Right cardiac atrium (tissue), 5 donors: ENCODE data around the gene KRT40. TPM values are rescaled to one million over a fixed set of nuclear protein-coding genes. Genes with fewer than 3 reads are reported as not detected.
"Not testable (repeated sequence)": the region's sequence is repeated elsewhere in the genome, so short reads cannot be mapped to it uniquely, and the experiment has no call there.

ENCODE experiments used
- ATAC-seq, 2 donors: fragments of 200-7000 bp; cut with Tn5 transposase; one replicate each; pipeline versions ENCODE4 v1.8.0 to v1.9.1; 2020; ENCODE audit warnings: moderate library complexity in 2 of 2, mild to moderate bottlenecking in 1 of 2
- DNase-seq, 3 donors: peaks; one replicate each; pipeline ENCODE4 v3.0.0-alpha.2; 2020
- H3K27ac ChIP-seq: one replicate; pipeline ENCODE4 v1.5.1; 2013; ENCODE audit warnings: mild to moderate bottlenecking, low read length, control low read depth, moderate library complexity
- H3K27me3 ChIP-seq: one replicate; pipeline ENCODE4 v1.6.1; 2013; ENCODE audit not compliant: control insufficient read depth, insufficient read depth
- H3K4me1 ChIP-seq: one replicate; pipeline ENCODE4 v1.6.1; 2013; ENCODE audit warnings: low read length; ENCODE audit not compliant: control insufficient read depth, insufficient read depth
- H3K4me3 ChIP-seq: one replicate; pipeline ENCODE4 v1.5.1; 2013; ENCODE audit warnings: low read length, control low read depth
- H3K9me3 ChIP-seq: one replicate; pipeline ENCODE4 v1.6.1; 2013; ENCODE audit warnings: low read length; ENCODE audit not compliant: control insufficient read depth
- WGBS: extraction: QIAGEN DNeasy Blood & Tissue Kit; methylation state at CpG from one replicate; pipeline ENCODE4 v1.1.7; 2013; 5-methylcytosine and 5-hydroxymethylcytosine counted together
- intact Hi-C, 4 donors: fragments of 100-400 bp; cut with DNase I; formaldehyde crosslinking; loops; one replicate each; pipeline versions ENCODE4 v1.11.0 to v1.14.0; 2022 to 2023
- polyA plus RNA-seq: library from polyadenylated mRNA; stranded (reverse); fragments of 200-250 nt; gene quantifications from one replicate; pipeline ENCODE4 v1.2.3, GENCODE V29; 2013
- total RNA-seq, 4 donors: library from RNA; stranded (reverse); fragmentation: NEBNext Ultra II Directional; extraction: Animal tissue kit (Norgen Biotek cat#: 25700); gene quantifications; one replicate each; pipeline ENCODE4 v1.2.1, GENCODE V29; 2021
- donor health status: healthy with polysubstance abuse.
- donor health status: DM: no; HTN: yes; CAD: no.
- donor health status: DM: no; HTN: no; CAD: no.
- donor health status: DM: no; HTN: yes; CAD: no; lungs with severe emphysema.
- donor health status: DM: yes; HTN: yes; CAD: no.

The KRT40 gene
- total and polyA plus RNA-seq, 5 donors: not detected

DNA sequence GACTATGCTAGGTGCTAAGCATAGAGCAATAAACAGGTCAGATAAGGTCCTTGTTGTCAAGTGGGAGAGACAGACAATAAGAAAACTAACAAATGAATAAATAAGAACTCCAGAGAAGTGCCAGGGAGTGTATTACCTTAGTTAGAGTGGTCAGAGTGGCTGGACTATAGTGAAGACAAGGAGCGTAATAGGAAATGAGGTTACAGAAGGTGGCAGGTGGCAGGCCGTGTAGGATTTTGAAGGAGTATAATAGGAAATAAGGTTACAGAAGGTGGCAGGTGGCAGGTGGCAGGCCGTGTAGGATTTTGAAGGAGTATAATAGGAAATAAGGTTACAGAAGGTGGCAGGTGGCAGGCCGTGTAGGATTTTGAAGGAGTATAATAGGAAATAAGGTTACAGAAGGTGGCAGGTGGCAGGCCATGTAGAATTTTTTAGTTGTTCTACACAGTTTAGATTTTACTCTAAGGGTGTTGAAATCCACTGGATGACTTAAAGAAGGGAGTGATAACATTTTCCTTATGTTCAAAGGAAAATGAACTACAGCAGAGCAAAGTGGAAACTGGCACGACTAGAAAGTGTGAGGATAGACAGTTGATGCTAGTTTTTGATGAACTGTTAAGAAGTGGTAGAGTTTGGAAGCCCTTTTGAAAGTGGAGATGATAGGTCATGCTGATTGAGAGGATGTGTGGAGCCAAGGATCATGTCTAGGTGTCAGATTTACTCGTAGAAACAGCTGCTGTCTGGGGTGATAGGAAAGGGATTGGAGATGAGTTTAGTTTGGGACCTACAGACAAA is 28.4 kb upstream of the KRT40 start:
- intact Hi-C loops: no loop called here
- WGBS: 59% methylated on average over 6 of the region's 6 CpGs
- Histone ChIP-seq H3K4me3 (no peak overlapping the region), H3K27me3 (no peaks in the 10 kb centered on the region), H3K4me1 (no peaks in the 10 kb centered on the region), H3K9me3 (no peaks in the 10 kb centered on the region), H3K27ac (no peak overlapping the region)
- ATAC-seq (no peak), DNase-seq (no peak)

DNA sequence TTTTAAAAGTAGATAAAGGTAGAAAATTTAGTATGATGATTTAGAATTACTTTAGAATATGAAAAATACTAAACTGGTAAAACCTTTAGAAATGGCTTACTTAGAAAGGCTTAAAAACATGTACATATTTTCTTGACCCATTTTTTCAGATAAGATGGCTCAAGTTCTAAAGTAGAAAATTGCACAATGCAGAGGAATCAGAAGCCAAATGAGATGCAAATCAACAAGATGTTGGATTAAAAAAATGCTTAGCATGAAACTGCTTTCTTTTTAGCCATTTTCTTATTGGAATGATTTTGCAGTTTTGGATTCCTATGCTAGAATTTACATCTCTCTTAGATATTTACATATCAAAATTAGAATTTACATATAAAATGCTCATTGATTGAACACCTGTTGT is 26.3 kb upstream of the KRT40 start:
- intact Hi-C loops: no loop called here
- H3K9me3 ChIP-seq: no peaks in the 10 kb centered on the region
- H3K4me3 ChIP-seq: no peak overlapping the region
- no peak overlapping the region for H3K27ac ChIP-seq
- ATAC-seq (no peak), DNase-seq (no peak)
- no peaks in the 10 kb centered on the region for H3K27me3 ChIP-seq
- H3K4me1 ChIP-seq: no peaks in the 10 kb centered on the region

DNA sequence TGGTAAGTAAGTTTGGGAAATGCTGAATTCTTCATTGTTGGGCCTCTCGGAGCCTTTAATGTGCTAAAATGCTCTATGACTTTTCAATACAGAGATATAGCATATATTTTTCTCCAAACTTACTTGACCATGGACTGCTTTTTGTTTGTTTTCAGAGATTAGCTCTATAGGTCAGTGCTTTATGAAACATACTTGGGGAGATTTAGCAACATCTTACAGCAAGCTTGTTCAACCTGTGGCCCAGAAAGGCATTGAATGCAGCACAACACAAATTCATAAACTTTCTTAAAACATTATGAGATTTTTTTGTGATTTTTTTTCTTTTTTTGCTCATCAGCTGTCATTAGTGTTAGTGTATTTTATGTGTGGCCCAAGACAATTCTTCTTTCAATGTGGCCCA is 25.8 kb upstream of the KRT40 start:
- Histone ChIP-seq H3K27ac (no peak overlapping the region), H3K27me3 (no peaks in the 10 kb centered on the region), H3K9me3 (no peaks in the 10 kb centered on the region), H3K4me1 (no peaks in the 10 kb centered on the region), H3K4me3 (no peak overlapping the region)
- ATAC-seq (no peak), DNase-seq (no peak)
- intact Hi-C loops: no loop called here
- 78% methylated on average over 1 of the region's 1 CpG for WGBS

DNA sequence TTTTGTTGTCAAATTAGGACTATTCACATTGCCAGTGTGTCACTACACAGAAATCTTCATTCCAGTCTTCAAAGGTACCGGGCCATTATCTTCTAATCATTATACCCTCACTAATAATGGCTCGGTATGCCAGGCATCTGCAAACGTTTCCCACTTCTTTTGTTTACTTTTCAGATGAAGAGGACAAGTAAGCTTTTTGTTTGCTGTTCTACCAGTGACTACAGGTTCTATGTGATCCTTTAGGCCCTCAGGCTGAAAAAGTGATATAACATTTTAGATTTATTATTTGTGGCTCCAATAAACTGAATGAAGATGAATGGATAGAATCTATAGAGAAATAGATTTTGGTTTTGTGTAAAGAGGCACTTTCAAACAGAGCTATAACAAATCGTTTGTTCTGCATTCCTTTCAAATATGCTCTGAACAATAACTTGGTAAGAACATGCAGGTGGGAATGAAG is 25.2 kb upstream of the KRT40 start:
- H3K4me1 ChIP-seq: no peaks in the 10 kb centered on the region
- 47% methylated on average over 4 of the region's 4 CpGs for WGBS
- H3K27ac ChIP-seq: no peak overlapping the region
- H3K9me3 ChIP-seq: no peaks in the 10 kb centered on the region
- no peak for ATAC-seq
- DNase-seq: no peak
- no peak overlapping the region for H3K4me3 ChIP-seq
- intact Hi-C loops: no loop called here
- H3K27me3 ChIP-seq: no peaks in the 10 kb centered on the region

DNA sequence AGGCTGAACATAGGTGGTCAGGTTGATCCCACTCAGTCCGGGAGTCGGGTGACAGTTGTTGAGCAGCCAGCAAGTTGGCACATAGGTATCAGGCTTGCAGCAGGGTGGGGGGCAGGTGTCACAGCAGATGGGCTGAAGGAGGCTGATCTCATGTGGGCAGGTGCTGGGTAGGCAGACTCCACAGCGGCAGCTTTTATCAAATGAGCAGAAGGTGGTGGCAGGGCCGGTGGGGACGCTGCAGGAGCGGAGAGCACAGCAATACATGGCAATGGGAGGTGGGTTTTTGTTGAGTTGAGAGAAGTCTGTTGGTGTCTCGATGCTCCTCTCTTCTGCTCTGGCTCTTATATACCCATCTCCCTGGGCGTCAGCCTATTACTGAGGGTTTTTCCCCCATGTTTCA is 24.7 kb upstream of the KRT40 start, which contains the start of gene KRTAP3-1:
KRTAP3-1 (minus strand) TSS at position 318 of the 400 bp plus-strand sequence; CDS start at position 264, 54 bp downstream.
- no peaks in the 10 kb centered on the region for H3K27me3 ChIP-seq
- H3K4me3 ChIP-seq: no peak within 1 kb of the TSS
- DNase-seq: no peak
- H3K4me1 ChIP-seq: no peaks in the 10 kb centered on the region
- no peak for ATAC-seq
- no peaks in the 10 kb centered on the region for H3K9me3 ChIP-seq
- H3K27ac ChIP-seq: no peak within 1 kb of the TSS
- WGBS: 79% methylated on average over 8 of the region's 8 CpGs
- intact Hi-C loops: no loop called here

DNA sequence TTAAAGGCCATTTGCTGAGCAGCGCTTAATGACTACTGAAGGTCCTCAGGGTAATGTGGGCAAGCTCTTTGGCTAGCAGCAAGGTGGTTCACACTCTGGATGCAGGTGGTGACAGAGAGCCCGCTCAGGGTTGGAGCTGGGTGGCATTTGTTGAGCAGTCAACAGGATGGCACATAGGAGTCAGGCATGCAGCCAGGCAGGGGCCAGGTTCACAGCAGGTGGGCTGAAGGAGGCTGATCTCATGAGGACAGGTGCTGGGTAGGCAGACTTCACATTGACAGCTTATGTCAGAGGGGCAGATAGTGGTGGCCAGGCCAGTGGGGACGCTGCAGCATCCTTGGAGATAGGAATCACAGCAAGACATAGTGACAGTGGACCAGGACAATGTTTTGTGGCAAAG is 20.3 kb upstream of the KRT40 start:
- peak in 1 of 3 donors; percentile 27 for DNase-seq
- no peaks in the 10 kb centered on the region for H3K4me1 ChIP-seq

DNA sequence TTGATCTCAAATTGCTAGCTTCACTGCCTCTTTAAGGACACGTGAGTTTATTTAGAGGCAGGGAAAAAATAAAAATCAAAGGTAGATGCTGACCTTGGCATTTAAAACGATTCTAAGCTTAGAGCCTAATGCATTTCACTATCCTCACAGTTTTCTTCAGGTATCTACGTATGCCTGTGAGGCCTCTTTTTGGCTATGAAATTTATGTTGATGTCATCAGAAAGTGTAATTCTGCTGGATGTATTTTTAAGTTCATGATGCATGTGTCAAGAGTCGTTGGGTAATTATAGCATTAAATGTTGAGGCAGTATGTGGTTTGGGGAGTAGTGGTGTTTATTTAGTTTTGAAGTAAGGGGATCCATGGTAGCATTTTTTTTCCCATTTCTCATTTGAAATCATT is 19.8 kb upstream of the KRT40 start:
- no peak for DNase-seq
- no peak overlapping the region for H3K4me3 ChIP-seq
- no peaks in the 10 kb centered on the region for H3K9me3 ChIP-seq
- WGBS: 61% methylated on average over 4 of the region's 4 CpGs
- H3K4me1 ChIP-seq: no peaks in the 10 kb centered on the region
- intact Hi-C loops: no loop called here
- ATAC-seq: no peak
- H3K27me3 ChIP-seq: no peaks in the 10 kb centered on the region
- H3K27ac ChIP-seq: no peak overlapping the region

More for the DNA sequence above, 20.3 kb upstream of the KRT40 start:
- Histone ChIP-seq H3K4me3 (no peak overlapping the region), H3K27ac (no peak overlapping the region), H3K27me3 (no peaks in the 10 kb centered on the region), H3K9me3 (no peaks in the 10 kb centered on the region)
- WGBS: 85% methylated on average over 3 of the region's 3 CpGs
- intact Hi-C loops: no loop called here
- ATAC-seq: no peak

DNA sequence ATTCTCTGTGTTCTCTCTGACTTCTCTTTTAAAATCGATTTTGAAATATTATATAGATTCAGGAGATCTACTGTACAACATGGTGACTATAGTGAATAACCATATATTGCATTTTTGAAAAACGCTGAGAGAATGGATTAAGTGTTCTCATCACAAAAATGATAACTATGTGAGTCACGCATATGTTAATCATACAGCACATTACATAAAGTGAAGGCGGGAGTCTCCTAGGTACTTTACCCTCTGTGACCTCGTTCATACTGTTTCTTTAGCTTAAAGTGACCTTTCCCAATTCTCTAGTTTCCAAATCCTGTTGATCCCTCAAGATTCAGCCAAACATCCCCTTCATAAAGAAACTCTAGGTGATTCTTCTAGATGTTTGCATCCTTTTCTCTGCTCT is 18.7 kb upstream of the KRT40 start:
- Histone ChIP-seq H3K9me3 (no peaks in the 10 kb centered on the region), H3K27me3 (no peaks in the 10 kb centered on the region), H3K4me3 (no peak overlapping the region), H3K27ac (no peak overlapping the region), H3K4me1 (no peaks in the 10 kb centered on the region)
- DNase-seq (no peak), ATAC-seq (no peak)
- intact Hi-C loops: no loop called here
- 58% methylated on average over 5 of the region's 5 CpGs for WGBS

DNA sequence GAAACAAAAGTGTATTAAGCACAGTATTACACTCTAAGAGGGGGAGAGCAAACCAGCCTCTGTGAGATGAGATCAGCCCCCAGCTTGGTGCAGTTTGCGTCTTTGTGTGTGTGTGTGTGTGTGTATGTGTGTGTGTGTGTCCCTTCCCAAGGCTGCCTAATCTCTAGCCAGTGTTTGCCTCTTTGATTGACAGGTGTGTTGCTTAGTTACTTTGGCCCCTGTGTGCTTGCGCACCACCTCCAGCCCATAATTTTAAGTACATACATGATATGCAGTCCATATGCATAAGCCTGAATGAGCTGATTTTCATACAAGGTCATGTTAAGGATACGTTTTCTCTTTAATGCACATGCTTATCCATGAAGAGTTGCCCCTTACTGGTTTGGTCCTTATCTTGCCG is 17.7 kb upstream of the KRT40 start:
- intact Hi-C loops: no loop called here
- Histone ChIP-seq H3K27ac (no peak overlapping the region), H3K9me3 (no peaks in the 10 kb centered on the region), H3K4me1 (no peaks in the 10 kb centered on the region), H3K27me3 (no peaks in the 10 kb centered on the region), H3K4me3 (no peak overlapping the region)
- WGBS: 74% methylated on average over 4 of the region's 4 CpGs
- no peak for DNase-seq
- ATAC-seq: no peak

DNA sequence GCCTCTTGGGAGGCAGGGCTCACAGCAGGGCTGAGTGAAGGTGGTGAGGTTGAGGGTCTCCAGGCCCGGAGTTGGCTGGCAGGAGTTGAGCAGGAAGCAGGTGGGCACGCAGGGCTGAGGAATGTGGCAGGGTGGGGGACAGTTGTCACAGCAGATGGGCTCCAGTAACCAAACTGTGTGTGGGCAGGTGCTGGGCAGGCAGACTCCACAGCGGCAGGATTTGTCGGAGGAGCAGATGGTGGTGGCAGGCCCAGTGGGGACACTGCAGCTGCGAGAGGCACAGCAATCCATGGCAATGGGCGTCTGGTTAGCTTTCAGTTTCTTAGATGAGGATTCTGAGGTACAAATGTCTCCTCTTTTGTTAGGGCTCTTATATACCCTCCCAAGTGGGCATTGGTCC is 15.4 kb upstream of the KRT40 start, which contains the start of gene KRTAP3-2:
KRTAP3-2 (minus strand) TSS at position 344 of the 400 bp plus-strand sequence; CDS start at position 291, 53 bp downstream.
- H3K4me3 ChIP-seq, H3K27ac ChIP-seq, H3K27me3 ChIP-seq, intact Hi-C loops, H3K9me3 ChIP-seq, H3K4me1 ChIP-seq, ATAC-seq: not testable (repeated sequence)
- WGBS: 70% methylated on average over 6 of the region's 6 CpGs
- DNase-seq: peak in 1 of 3 donors; percentile 22

DNA sequence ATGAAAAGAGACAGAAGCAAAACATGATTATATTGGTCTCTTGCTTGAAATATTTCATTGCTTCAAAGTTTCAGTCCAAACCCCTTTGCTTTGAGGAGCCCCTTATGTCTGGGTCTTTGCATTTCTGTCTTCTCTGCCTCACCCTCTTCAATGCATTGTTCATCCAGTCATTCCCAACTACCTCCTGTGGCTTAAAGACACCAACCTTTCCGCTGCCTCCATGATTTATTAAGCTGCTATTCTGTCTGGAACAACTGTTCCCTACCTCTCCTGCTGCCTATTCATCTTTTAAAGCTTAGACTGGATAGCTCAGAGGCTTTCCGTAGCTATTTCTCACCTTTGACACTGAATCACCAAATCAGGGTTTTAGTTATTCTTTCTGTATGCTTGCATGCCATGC is 13.2 kb upstream of the KRT40 start:
- DNase-seq (no peak), ATAC-seq (no peak)
- H3K27me3 ChIP-seq: no peaks in the 10 kb centered on the region
- 70% methylated on average over 2 of the region's 2 CpGs for WGBS
- intact Hi-C loops: no loop called here
- no peak overlapping the region for H3K4me3 ChIP-seq
- H3K9me3 ChIP-seq: no peaks in the 10 kb centered on the region
- H3K27ac ChIP-seq: no peak overlapping the region
- H3K4me1 ChIP-seq: no peaks in the 10 kb centered on the region
